ENCODE data around the gene AMHR2.

DNA sequence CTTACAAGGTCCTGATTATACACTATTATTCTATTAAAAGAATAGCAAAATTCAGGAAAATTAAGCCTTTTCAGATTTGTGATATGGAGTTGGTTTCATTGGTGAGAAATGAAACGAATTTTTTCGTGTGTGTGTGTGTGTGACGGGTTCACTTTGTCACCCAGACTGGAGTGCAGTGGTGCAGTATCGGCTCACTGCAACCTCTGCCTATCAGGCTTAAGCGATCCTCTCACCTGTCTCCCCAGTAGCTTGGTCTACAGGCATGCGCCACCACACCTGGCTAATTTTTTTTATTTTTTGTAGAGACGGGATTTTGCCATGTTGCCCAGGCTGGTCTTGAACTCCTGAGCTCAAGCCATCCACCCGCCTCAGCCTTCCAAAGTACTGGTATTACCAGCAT, 37.9 kb downstream of the AMHR2 start:
- TF ChIP-seq POLR2A (IDR thresholded peaks at IDR 0.05), result no peak
- TF ChIP-seq, protein P1, sequence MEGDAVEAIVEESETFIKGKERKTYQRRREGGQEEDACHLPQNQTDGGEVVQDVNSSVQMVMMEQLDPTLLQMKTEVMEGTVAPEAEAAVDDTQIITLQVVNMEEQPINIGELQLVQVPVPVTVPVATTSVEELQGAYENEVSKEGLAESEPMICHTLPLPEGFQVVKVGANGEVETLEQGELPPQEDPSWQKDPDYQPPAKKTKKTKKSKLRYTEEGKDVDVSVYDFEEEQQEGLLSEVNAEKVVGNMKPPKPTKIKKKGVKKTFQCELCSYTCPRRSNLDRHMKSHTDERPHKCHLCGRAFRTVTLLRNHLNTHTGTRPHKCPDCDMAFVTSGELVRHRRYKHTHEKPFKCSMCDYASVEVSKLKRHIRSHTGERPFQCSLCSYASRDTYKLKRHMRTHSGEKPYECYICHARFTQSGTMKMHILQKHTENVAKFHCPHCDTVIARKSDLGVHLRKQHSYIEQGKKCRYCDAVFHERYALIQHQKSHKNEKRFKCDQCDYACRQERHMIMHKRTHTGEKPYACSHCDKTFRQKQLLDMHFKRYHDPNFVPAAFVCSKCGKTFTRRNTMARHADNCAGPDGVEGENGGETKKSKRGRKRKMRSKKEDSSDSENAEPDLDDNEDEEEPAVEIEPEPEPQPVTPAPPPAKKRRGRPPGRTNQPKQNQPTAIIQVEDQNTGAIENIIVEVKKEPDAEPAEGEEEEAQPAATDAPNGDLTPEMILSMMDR (IDR thresholded peaks at IDR 0.05), result no peak

All from testis (tissue), 2 donors.